Brain microvascular endothelial cell (primary cell): Measurements from ENCODE around the gene BEAN1.

Experiments
- DNase-seq: peaks from one replicate; pipeline ENCODE4 v3.0.0-alpha.2; 2020
- H3K27ac ChIP-seq: fragments of 250-450 bp; sonication (Bioruptor Pico); 2 replicates; pipeline ENCODE4 v1.5.1; 2020; ENCODE audit warnings: mild to moderate bottlenecking, moderate library complexity
- H3K27me3 ChIP-seq: fragments of 250-450 bp; sonication (Bioruptor Pico); replicated peaks from 2 replicates; pipeline ENCODE4 v1.5.1; 2020; ENCODE audit warnings: mild to moderate bottlenecking
- H3K36me3 ChIP-seq: fragments of 250-450 bp; sonication (Bioruptor Pico); replicated peaks from 2 replicates; pipeline ENCODE4 v1.5.1; 2020; ENCODE audit warnings: mild to moderate bottlenecking
- H3K4me3 ChIP-seq: 2 replicates; pipeline ENCODE4 v1.5.1; 2011; ENCODE audit warnings: low read depth, mild to moderate bottlenecking, control low read depth, low read length, moderate library complexity
- in situ Hi-C: cut with HindIII; loops from 2 replicates; pipeline ENCODE4 v1.10.0; 2017; ENCODE audit warnings: low sequenced_read_pairs, low pct_ligation_motif_present
- TF ChIP-seq, protein P1 (sequence below): IDR thresholded peaks from 2 replicates; pipeline ENCODE4 v1.5.1; 2011; ENCODE audit warnings: low read depth, mild to moderate bottlenecking, moderate library complexity, low read length, control low read depth, inconsistent platforms; ENCODE audit errors: missing control alignments

Gene BEAN1

DNA sequence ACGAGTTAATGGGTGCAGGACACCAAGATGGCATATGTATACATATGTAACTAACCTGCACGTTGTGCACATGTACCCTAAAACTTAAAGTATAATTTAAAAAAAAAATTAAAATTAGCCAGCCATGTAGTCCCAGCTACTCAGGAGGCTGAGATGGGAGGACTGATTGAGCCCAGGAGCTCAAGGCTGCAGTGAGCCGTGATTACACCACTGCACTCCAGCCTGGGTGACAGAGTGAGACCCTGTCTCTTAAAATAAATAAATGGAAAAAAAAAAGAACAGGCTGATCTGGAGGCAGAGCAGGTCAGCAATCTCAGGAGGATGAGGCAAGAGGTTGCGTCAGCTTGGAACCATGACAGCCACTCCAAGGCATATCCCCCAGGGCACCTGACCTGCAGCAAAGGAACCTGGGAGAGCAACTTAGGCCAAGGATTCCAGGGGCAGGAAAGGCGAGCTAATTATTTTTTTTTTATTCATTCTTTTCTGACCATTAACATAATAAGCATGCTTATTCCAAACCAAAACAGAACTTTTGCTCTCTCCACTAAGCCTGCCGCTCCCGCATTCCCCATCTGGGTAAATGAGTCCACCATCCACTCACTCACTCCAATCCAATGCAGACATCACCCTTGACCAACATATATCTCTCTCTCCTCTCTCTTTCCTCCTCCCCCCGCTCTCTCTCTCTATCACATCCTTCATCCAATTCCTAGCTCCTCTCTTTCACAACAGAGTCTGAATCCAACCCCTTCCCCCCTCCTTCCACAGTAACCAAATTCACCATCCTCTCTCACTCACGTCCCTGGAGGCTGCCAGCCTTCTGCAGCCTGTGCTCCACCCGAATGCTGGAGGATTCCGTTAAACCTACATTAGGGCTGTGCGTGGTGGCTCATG is 75.2 kb downstream of the BEAN1 start:
- TF ChIP-seq, protein P1, sequence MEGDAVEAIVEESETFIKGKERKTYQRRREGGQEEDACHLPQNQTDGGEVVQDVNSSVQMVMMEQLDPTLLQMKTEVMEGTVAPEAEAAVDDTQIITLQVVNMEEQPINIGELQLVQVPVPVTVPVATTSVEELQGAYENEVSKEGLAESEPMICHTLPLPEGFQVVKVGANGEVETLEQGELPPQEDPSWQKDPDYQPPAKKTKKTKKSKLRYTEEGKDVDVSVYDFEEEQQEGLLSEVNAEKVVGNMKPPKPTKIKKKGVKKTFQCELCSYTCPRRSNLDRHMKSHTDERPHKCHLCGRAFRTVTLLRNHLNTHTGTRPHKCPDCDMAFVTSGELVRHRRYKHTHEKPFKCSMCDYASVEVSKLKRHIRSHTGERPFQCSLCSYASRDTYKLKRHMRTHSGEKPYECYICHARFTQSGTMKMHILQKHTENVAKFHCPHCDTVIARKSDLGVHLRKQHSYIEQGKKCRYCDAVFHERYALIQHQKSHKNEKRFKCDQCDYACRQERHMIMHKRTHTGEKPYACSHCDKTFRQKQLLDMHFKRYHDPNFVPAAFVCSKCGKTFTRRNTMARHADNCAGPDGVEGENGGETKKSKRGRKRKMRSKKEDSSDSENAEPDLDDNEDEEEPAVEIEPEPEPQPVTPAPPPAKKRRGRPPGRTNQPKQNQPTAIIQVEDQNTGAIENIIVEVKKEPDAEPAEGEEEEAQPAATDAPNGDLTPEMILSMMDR: no peak
- H3K27ac ChIP-seq: no peak overlapping the region
- H3K27me3 ChIP-seq: no peaks in the 10 kb centered on the region
- in situ Hi-C loops: no loop called here
- no peaks in the 10 kb centered on the region for H3K36me3 ChIP-seq
- DNase-seq: no peak
- no peak overlapping the region for H3K4me3 ChIP-seq

DNA sequence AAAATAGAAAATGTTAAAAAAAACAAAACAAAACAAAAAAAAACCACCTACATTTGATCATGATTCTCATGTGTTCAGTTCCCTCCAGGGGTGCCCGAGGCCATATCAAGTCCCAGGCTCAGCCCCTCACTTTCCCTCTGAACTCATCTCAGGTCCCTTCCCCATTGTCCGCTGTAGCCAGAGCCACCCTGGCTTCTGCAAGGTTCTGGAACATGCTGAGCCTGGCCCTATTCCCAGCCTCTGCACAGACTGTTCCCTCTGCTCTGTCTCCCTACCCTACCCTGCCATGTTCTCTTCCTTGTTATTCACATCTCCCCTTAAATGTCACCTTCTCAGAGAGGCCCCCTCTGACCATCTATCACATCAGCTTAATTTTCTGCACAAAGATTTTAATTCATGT is 75.9 kb downstream of the BEAN1 start:
- TF ChIP-seq, protein P1: no peak
- no peak overlapping the region for H3K4me3 ChIP-seq
- no peaks in the 10 kb centered on the region for H3K27me3 ChIP-seq
- in situ Hi-C loops: no loop called here
- H3K27ac ChIP-seq: no peak overlapping the region
- no peak for DNase-seq
- H3K36me3 ChIP-seq: no peaks in the 10 kb centered on the region

DNA sequence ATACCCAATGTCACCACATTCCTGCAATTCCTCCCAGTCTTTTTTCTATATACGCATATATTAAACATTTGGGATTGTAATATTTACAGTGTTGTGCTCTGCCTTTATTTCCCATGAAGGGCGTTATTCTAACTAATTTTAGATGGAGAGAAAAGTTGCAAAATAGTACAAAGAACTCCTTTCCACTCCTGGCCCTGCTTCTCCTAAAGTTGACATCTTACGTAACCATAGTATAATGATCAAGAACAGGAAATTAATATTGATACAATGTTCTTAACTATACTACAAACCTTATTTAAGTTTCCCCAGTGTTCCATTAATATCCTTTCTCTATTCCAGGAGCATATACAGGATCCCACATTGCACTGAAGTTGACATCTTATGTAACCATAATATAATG is 76.5 kb downstream of the BEAN1 start:
- Histone ChIP-seq H3K27ac (no peak overlapping the region), H3K4me3 (no peak overlapping the region), H3K27me3 (no peaks in the 10 kb centered on the region), H3K36me3 (no peaks in the 10 kb centered on the region)
- no peak for DNase-seq
- TF ChIP-seq, protein P1: no peak
- in situ Hi-C loops: no loop called here

DNA sequence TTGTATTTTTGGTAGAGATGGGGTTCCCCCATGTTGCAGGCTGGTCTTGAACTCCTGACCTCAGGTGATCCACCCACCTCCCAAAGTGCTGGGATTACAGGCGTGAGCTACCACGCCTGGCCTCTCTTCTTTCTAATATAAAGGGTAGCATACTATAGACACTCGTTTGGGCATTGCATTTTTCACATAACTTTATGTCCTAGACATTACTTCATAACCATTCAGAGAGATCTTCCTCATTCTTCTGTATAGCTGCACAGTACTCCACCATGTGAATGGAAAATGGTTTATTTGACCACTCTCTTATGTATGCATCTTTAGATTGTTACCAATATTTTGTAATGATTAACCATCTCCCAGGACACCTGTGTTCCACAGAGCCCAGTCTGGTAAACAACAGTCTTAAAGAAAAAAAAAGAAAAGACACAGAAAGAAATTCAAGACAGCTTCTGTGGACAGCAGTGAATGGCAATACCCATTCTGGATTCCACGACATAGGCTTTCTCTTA is 80.7 kb downstream of the BEAN1 start:
- no peaks in the 10 kb centered on the region for H3K36me3 ChIP-seq
- H3K27ac ChIP-seq: no peak overlapping the region
- TF ChIP-seq, protein P1: no peak
- DNase-seq: no peak
- in situ Hi-C loops: no loop called here
- H3K4me3 ChIP-seq: no peak overlapping the region
- H3K27me3 ChIP-seq: no peaks in the 10 kb centered on the region

DNA sequence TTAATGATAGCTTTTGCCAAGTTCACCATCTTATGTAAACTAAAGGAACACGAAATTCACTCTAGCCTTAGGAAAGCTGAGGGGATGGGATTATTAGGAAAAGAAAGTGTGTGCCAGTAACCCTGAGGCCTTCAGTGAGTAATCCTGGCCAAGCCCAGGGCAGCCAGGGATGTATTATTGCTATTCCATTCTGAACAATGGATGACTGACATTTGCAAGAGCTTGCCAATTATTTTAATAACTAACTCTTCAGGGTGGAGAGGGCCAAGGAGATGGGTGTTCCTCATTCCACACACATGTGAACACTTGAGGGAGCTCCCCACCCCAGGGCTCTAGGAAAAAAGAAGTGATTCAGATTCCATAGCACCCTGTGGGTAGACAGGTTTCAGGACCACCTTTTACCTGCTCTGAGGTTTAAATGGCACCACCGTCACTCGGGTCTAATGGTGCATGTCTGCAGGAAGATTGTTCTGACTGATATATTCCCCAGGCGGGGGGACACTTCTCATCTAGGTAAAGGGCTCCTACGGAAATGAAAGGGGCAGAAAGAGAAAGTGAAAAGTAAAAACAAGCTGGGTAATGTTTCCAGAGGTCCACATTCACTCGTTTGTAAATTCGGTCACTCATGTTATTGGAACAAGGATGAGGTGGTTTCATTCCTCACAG is 81.3 kb downstream of the BEAN1 start:
- Histone ChIP-seq H3K4me3 (no peak overlapping the region), H3K36me3 (no peaks in the 10 kb centered on the region), H3K27ac (no peak overlapping the region), H3K27me3 (no peaks in the 10 kb centered on the region)
- in situ Hi-C loops: no loop called here
- DNase-seq: no peak
- TF ChIP-seq, protein P1: no peak
